IPS DF 4.7 (cell line): Measurements from ENCODE around the gene KRT34.

Experiments used
- DNase-seq: peaks from one replicate; pipeline ENCODE4 v3.0.0-alpha.2; 2013; ENCODE audit warnings: low spot score; ENCODE audit errors: extremely low read depth

The KRT34 gene

DNA sequence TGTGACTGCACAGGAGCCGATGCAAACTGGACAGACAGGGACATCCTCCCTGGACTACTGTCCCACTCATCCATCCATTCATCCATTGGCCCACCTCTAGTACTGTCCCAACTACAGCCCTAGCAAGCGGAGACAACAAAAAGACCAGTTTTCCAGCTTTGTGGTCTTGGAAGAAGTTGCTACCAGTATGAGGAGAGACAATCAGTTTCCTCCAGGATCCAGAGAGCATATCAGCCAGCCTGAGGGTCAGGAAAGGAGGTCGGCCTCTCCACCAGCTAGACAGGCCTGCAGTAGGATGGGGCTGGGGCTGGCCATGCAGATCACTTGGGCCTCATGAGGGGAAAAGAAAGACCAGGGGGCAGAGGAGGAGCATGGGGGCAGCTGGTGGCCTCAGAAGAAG lies 48.3 kb downstream of the KRT34 start:
- no peak for DNase-seq

DNA sequence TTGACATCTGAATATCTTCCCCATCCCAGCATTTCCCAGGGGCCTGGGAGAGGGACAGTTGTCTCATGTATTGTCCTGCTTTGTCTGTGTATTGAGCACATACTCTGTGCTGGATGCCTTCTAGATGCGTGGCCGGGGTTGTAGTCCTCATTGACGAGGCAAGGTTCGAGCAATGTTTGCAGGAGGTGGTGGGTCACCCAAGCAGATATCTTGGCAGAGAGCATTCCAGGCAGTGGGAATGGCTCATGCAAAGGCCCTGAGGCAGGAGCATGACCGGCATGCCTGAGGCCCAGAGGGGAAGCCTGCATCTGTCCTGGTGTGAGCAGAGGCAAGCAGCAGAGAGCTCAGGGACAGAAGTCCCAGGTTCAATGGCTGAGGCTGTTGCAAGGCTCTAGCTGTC lies 49.0 kb downstream of the KRT34 start:
- no peak for DNase-seq

DNA sequence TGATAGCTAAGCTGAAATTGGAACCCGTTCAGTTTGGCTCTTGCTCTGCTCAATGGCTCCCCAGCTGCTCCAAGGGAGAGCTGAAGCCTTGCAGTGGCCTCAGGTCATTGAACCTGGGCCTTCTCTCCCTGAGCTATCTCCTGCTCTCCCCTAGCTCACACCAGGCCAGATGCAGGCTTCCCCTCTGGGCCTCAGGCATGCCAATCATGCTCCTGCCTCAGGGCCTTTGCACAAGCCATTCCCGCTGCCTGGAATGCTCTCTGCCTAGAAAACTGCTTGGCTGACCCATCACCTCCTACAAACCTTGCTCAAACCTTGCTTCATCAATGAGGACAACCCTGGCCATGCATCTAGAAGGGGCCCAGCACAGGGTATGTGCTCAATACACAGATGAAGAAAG lies 49.9 kb downstream of the KRT34 start:
- no peak for DNase-seq

DNA sequence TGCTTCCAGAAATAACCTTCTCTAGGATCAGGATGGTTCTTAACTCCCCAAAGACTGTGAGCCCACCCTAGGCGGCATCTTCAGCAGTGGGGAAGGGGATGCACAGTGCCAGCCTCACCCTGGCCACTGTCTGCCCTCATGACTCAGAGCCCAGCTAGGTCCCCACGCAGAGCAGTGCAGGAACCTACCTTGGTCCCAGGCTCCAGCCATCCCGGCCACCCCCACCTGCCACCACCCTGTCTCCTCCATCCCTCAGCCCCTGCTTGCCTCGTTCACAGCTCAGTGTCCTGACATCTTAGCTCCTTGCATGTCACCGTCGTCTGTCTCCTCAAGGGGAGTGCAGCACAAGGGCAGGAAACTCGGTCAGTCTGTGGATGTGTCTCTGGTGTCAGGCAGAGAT lies 50.5 kb downstream of the KRT34 start:
- no peak for DNase-seq

DNA sequence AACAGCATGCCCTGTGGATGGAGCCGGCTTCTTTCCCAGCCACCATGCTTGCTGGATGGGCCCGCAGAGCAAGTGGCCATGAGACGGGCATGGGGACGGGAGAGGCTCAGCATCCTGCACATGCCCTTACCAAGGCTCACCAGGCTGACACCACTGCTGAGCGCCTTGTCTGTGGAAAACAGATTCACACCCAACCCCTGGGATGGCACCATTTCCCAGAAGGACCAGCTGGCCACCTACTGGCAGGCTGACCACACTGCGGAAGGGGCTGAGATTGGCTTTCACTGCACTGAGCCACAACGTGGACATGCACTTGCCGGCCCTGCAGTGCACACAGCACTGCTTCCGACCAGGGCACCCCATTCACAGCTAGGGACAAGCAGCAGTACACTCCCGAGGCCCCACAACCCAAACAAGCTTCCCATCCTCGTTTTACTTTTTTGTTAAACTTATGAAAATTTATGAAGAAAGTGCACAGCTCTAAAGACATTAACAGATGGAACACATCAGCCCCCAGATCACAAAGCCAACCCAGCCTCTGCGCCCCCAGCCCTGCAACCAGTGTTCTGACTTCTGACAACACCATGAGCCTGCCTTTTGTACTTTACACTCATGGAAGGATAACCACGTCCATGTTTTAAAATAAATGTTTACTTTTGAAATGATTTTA lies 52.7 kb downstream of the KRT34 start:
- DNase-seq, result no peak

DNA sequence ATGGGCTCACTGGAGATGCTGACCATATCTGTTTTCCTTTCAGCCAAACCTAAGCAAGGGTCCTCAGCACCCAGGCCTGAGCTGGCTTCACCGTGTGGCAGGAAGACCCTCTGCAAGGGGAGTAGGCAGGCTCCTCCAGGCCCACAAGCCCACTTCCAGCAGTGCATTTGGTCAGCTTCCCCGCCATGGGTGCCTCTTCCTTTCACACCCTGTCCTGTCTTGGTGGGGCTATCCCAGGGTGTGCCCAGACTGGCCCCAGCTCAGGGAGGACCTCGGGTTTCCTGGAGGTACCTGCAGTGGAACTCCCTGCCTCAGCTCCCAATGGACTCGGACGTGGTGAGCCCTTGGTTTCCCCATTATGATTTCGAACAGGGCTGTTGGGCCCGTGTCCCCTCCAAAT lies 53.9 kb downstream of the KRT34 start:
- DNase-seq, result no peak
